Activated T-cell treated with anti-CD3 and anti-CD28 coated beads, Interleukin-2, amount 50 U/mL, for 48 hours (primary cell): ENCODE measurements around the gene P3H2.
"Not testable (repeated sequence)": the region's sequence is repeated elsewhere in the genome, so short reads cannot be mapped to it uniquely, and the experiment has no call there.

Source experiments
- DNase-seq, 2 experiments: peaks; one replicate each; pipeline ENCODE4 v3.0.0-alpha.2; 2020

The P3H2 gene, protein sequence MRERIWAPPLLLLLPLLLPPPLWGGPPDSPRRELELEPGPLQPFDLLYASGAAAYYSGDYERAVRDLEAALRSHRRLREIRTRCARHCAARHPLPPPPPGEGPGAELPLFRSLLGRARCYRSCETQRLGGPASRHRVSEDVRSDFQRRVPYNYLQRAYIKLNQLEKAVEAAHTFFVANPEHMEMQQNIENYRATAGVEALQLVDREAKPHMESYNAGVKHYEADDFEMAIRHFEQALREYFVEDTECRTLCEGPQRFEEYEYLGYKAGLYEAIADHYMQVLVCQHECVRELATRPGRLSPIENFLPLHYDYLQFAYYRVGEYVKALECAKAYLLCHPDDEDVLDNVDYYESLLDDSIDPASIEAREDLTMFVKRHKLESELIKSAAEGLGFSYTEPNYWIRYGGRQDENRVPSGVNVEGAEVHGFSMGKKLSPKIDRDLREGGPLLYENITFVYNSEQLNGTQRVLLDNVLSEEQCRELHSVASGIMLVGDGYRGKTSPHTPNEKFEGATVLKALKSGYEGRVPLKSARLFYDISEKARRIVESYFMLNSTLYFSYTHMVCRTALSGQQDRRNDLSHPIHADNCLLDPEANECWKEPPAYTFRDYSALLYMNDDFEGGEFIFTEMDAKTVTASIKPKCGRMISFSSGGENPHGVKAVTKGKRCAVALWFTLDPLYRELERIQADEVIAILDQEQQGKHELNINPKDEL

GRCh38 chr3:190120269-190121060 is at the start of gene P3H2:
TSS of gene P3H2 (minus strand) at chr3:190120897. CDS start at chr3:190120731, 166 bp downstream.
- DNase-seq = peak; percentile 45 to 56

DNA sequence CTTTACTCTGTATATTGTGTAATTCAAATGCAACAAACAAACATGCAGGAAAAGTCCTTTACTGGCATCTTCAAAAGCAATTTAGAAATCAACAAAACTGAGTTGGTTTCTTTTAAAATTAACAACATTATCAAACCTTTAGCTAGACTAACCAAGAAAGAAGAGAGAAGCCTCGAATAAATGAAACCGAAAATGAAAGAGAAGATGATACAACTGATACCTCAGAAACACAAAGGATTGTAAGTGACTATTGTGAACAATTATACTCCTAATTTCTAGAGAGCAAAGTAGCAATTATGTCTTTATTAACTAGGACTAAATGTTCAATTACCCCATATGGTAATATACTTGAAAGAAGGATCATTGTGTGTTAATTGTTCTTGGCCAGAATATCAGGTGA is 49.2 kb upstream of the P3H2 start:
- DNase-seq = no peak

- DNase-seq = no peak
These were observed 48.5 kb upstream of the P3H2 start for GRCh38 chr3:190169243-190169642.

DNA sequence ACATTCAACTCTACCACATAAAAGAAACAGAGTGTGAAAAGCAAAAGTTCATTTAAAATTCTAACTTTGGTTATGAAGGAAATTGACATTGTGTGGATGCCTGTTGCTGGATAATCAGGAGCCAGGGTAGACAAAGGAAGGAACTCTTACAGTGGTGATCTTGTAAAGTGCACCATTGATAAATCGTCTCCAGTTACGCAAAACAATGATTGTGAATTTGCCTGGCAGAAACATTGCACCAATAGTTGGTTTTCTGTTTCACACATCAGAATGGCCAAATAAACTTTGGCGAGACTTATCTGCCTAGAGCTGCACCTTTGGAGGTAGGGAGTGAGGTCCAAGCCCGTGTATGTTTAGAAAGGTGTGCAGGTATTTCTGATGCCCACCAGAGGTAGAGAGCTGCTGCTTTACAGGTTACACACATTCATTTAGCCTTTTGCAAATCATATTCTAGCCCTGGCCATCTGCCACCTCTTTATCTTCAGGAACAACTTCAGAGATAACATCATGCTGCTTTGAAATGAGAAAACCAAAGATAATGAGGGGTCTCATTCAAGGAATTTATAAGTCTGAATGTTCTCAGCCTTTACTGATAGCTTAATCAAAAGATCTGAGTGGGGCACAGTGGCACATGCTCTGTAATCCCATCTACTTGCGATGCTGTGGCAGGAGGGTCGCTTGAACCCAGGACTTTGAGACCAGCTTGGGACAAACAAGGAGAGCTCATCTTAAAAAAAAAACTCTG is 47.4 kb upstream of the P3H2 start:
- no peak for DNase-seq

- DNase-seq = no peak
These were observed 46.3 kb upstream of the P3H2 start for GRCh38 chr3:190166948-190167347.

- no peak for DNase-seq
These were observed 44.6 kb upstream of the P3H2 start for GRCh38 chr3:190165253-190165652.

DNA sequence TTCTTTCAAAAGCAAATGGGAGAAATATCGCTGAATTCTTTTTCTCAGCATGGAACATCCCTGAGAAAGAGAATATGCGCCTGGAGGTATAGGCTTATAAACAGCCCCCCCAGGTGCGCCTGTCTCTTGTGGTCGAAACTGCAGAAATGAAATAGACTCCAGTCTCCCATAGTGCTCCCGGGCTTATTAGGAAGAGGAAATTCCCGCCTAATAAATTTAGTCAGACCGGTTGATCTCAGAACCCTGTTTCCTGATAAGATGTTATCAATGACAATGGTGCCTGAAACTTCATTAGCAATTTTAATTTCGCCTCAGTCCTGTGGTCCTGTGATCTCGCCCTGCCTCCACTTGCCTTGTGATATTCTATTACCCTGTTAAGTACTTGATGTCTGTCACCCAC is 41.3 kb upstream of the P3H2 start:
- not testable (repeated sequence) for DNase-seq

GRCh38 chr3:190159902-190160435 is 39.3 kb upstream of the P3H2 start:
- no peak for DNase-seq

DNA sequence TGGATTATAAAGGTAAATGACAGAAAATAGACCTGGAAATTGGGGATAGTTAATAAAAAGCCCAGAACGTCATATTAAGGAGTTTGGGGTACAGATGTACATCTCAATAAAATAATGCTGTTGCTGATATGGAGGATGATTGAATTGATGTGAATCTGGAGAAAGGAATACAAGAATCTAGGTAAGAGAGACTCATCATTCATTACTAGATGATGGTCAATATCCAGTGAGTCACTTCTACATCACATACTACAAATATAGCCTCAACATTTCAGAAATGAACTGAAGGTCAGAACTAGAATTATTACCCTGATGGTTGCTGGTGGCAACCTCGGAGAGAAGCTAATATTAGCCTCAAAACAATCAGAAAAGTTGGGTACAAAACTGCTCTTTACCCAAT is 37.6 kb upstream of the P3H2 start:
- DNase-seq = no peak

DNA sequence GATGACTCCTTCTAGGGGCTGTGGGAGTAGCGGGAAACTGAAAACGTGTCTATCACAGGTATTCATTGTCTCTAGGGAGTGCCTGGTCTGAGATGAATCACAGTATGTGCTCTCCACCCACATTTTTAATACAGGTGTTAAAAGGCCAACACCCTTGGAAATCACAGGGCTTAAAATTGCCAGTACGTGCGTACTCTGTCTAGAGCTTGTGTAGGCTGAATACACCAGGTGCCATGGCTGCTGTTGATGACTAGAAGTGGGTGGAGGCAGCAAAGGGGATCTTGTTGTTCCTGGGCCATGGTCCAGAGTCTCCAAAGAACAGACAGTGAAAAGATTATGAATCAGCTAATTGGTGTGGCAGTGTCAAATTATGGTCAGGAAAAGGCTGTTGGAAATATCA is 35.1 kb upstream of the P3H2 start:
- DNase-seq = no peak

DNA sequence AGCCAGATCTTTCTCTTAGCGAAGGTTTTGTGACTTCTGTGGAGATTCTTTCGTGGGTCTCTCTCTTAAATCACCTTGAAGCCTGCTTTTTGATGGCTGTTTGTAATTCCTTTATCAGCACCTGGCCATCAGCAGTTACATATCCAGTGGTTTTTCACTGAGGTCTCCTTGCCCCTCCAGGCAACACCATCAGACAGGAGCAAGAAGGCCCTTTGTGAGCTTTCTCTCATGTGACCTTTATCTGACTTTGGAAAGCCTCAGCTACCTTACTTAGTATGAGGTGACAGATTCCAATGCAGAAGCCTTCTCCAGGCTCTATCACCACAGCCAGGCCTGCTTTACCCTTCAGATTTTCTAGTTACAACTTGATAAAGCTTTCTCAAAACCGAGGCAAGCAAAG is 30.0 kb upstream of the P3H2 start:
- DNase-seq = no peak

DNA sequence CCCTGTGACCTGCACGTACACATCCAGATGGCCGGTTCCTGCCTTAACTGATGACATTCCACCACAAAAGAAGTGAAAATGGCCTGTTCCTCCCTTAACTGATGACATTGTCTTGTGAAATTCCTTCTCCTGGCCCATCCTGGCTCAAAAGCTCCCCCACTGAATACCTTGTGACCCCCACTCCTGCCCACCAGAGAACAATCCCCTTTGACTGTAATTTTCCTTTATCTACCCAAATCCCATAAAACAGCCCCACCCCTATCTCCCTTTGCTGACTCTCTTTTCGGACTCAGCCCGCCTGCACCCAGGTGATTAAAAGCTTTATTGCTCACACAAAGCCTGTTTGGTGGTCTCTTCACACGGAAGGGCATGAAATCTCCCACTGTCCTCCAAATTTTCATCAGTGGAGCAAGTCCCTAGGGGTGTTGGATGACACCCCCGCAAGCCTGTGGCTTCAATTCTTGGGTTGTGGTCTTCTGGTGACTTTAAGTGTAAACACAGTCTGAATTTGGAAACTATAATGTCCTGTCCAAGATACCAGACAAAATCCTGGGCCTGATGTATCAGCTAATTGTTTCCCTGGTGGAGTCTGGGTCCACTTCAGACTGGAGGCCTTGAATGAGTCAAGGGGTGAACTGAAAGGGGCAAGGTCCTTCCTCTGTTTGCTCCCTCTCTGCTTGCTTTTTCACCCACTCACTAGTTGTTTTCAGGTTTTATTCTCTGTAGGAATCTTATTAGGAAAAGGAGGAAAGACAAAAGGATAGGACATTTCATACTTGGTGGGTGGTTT is 29.3 kb upstream of the P3H2 start:
- not testable (repeated sequence) for DNase-seq

- DNase-seq = not testable (repeated sequence)
These were observed 24.1 kb upstream of the P3H2 start for GRCh38 chr3:190144793-190145192.

DNA sequence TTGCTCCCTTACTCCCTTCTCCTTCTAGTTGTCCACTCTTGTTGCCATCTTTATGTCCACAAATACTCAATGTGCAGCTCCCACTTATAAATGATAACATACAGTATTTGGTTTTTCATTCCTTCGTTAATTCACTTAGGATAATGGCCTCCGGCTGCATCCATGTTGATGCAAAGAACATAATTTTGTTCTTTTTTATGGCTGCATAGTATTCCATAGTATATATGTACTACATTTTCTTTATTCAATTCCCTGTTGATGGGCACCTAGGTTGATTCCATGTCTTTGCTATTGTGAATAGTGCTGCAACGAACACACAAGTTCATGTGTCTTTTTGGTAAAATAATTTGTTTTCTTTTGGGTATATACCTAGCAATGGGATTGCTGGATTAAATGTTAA is 21.3 kb upstream of the P3H2 start:
- DNase-seq = no peak

DNA sequence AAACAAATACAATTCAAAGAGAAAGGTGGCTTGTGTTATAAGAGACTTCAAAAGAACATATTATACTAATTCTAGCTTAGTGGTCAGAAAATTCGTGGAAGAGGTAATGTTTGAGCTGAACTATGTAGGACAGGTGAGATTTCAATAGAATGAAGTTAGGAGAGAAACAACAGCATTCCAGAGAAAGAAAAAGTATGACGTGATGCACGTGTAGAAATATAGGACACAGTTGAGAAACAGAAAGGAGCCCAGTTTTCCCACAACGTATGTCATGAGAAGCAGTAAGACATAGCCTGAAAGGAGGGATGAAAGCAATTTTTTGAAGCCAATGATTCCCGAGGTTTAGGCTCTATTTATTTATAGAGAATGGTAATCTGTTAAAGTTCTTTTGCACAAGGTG is 18.7 kb upstream of the P3H2 start:
- DNase-seq = no peak

DNA sequence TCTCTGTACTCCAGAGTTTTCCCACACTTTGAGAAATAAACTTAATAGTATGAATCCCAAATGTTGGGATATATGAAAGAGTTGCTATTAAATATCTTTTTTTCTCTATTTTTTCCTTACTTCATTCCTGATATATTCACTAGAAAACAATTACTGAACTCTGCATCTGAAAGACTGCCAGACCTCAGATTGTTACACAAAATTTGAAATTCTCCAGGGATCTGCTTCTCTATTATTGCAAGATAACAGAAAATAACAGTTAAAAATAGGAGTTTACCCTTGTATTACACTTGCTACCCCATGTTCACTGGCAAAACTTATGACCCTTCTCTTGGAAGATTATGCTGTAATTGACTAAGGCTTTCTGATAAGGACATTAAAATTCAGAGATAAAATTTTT is 11.7 kb upstream of the P3H2 start:
- DNase-seq = no peak

GRCh38 chr3:190131329-190131728 is 10.6 kb upstream of the P3H2 start:
- no peak for DNase-seq

DNA sequence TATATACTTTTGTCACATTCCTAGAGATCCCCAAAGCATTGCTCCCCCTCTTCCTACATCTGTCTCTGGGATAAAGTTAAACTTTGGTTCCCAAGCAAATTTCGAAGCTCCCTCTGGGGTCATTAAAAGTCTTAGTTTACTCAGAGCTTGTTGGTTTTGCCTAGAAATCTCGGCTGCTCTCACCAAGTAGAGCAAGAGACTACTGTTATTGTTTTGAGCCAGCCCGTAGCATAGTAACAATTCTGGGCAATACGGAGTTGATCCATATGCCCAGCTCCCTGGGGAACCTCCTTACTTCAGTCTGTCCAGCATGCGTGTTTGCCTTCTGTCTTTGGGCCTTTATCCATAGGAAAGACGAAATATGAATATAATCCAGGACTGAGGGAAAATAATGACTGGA is 10.0 kb upstream of the P3H2 start:
- no peak for DNase-seq

- no peak for DNase-seq
These were observed 9.3 kb upstream of the P3H2 start for GRCh38 chr3:190130037-190130436.

GRCh38 chr3:190127797-190128196 is 7.1 kb upstream of the P3H2 start:
- no peak for DNase-seq

- DNase-seq = no peak
These were observed 6.5 kb upstream of the P3H2 start for GRCh38 chr3:190127195-190127594.
